Pulmonary artery endothelial cell (primary cell): ENCODE data around the gene PACS2. TPM values are rescaled to one million over a fixed set of nuclear protein-coding genes. Genes with fewer than 3 reads are reported as not detected.
"Not testable (repeated sequence)": the region's sequence is repeated elsewhere in the genome, so short reads cannot be mapped to it uniquely, and the experiment has no call there.

ENCODE experiments used
- DNase-seq: peaks from one replicate; pipeline ENCODE4 v3.0.0-alpha.2; 2011; ENCODE audit warnings: low read depth, low spot score
- total RNA-seq: library from RNA; depleted of rRNA; stranded (reverse); fragments of >200 nt; gene quantifications from 2 replicates; pipeline ENCODE4 v1.2.3, GENCODE V29; 2014

The PACS2 gene
- total RNA-seq, 1 donor from 2014 or later = 52.6 TPM

GRCh38 chr14:105313381-105314286, 914 bp upstream of the PACS2 start:
- no peak for DNase-seq

GRCh38 chr14:105315211-105315721, 718 bp downstream of the PACS2 start:
- DNase-seq = no peak

- no peak for DNase-seq
These were observed 1.5 kb downstream of the PACS2 start for GRCh38 chr14:105315941-105316576.

- DNase-seq = no peak
These were observed 2.0 kb downstream of the PACS2 start for GRCh38 chr14:105316577-105316941.

- DNase-seq = no peak
These were observed 2.5 kb downstream of the PACS2 start for GRCh38 chr14:105316968-105317510.

- DNase-seq = no peak
These were observed 3.0 kb downstream of the PACS2 start for GRCh38 chr14:105317546-105317945.

GRCh38 chr14:105322791-105323556, 8.4 kb downstream of the PACS2 start:
- no peak for DNase-seq

GRCh38 chr14:105323663-105324062, 9.1 kb downstream of the PACS2 start:
- no peak for DNase-seq

- DNase-seq = no peak
These were observed 9.7 kb downstream of the PACS2 start for GRCh38 chr14:105324080-105324778.

- DNase-seq = no peak
These were observed 10.3 kb downstream of the PACS2 start for GRCh38 chr14:105324871-105325270.

- DNase-seq = no peak
These were observed 10.8 kb downstream of the PACS2 start for GRCh38 chr14:105325303-105325702.

GRCh38 chr14:105325716-105326567, 11.4 kb downstream of the PACS2 start:
- DNase-seq = no peak

GRCh38 chr14:105326568-105326867, 12.0 kb downstream of the PACS2 start:
- DNase-seq = no peak

- DNase-seq = no peak
These were observed 12.5 kb downstream of the PACS2 start for GRCh38 chr14:105326891-105327694.

- not testable (repeated sequence) for DNase-seq
These were observed 13.1 kb downstream of the PACS2 start for GRCh38 chr14:105327695-105328045.

GRCh38 chr14:105328070-105328677, 13.6 kb downstream of the PACS2 start:
- no peak for DNase-seq

- DNase-seq = no peak
These were observed 14.3 kb downstream of the PACS2 start for GRCh38 chr14:105328678-105329390.

GRCh38 chr14:105329411-105330150, 15.0 kb downstream of the PACS2 start:
- DNase-seq = no peak
